NOMO-1 (cell line): ENCODE measurements around the gene SALL4.
A peak's percentile ranks its signal among the peaks of the same experiment; 100 is the strongest.
"Not testable (repeated sequence)": the region's sequence is repeated elsewhere in the genome, so short reads cannot be mapped to it uniquely, and the experiment has no call there.

Experiments used
- DNase-seq, 2 experiments: peaks; one replicate each; lab custom pipeline; 2025; ENCODE audit not compliant: unreplicated experiment in 2 of 2; lab: John Stamatoyannopoulos, UW

Gene SALL4

DNA sequence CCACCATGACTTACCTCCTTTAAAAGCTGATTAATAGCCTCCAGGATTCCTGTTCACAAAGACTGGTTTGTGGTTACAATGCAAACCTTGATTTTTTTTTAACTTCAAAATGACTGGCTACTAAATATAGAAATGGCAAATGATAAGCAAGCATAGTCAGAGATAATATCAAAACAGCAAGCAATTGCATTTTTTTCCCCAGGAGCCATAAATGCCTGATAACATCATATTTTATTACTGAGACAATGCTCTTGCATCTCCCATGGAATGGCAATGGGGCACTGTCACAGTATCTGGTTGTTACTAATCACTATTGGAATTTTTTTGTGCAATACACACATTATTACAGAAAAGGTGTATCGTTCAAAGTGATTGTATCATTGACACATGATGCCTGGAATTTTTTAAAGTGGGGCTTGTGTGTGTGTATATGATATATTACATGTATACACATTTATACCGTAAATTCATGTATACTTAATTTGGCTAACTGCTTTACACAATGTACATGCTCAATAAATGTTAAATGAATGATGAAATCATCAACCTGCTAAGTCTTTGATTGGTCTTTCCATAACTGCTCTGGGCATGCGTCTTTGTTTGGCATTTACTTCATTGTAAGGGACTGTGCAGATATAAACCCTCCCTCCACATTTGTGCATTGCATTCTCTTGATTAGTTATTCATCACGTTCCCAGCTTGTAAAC lies 980 bp upstream of the SALL4 start:
- DNase-seq: no peak

DNA sequence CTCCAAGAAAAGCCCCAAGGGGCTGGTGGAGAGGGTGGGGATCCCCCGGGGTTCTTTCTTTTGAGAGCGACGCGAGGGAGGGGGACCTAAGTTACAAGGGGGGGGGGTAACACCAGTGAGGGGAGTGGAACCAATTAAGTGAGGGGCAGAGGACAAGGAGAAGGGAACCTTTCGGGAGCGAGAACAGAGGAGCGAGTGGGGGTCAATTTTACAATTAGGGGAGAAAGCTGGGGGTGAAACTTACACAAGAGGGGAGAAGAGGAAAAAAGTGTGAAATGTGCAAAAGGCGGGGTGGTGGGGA lies 548 bp downstream of the SALL4 start:
- no peak for DNase-seq

DNA sequence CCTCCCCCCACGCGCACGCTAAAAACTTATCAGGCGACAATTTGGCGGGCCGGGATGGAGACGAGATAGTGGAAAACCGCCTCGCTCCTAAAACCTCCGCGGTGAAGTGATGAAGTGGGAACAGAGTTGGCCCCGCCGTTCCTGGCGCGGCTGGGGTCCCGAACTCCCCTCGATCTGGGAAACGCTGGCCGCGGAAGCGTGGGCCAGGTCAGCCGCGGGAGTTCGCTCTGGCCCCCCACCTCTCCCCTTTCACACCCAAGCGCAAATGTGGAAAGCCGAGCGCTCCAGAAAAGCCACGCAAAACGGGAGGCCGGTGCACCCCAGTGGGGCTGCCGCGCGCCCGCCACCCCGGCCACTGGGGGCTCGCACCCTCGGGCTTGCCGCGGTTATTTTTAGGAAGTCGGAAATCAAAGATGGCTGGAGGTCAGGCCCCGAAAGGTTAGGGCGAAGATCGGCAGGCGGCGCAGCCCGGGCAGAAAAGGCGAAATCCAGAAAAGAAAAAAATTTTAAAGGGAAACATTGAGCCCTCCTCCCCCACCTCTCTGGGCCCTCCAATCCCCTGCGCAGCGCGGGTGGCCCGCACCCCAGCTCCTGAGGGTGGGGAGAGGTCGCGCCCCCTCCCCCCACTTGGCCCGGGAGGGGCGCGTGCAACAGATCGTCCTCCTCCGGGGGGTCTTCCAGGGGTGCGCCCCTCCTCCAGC lies 1.0 kb downstream of the SALL4 start:
- DNase-seq: peak; percentile 25 to 66

DNA sequence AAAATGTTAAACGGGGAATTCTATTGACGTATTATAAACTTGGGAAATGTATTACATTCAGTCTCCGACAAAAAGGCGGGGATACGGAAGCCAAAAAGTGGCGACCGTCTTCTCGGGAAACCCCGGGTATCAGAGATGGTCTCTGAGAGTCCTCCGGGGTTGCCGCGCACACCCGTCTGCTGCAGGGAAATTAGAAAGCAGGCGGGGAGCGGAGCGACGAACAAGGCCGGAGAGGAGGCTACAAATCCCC lies 1.5 kb downstream of the SALL4 start:
- peak; percentile 3 to 6 for DNase-seq

DNA sequence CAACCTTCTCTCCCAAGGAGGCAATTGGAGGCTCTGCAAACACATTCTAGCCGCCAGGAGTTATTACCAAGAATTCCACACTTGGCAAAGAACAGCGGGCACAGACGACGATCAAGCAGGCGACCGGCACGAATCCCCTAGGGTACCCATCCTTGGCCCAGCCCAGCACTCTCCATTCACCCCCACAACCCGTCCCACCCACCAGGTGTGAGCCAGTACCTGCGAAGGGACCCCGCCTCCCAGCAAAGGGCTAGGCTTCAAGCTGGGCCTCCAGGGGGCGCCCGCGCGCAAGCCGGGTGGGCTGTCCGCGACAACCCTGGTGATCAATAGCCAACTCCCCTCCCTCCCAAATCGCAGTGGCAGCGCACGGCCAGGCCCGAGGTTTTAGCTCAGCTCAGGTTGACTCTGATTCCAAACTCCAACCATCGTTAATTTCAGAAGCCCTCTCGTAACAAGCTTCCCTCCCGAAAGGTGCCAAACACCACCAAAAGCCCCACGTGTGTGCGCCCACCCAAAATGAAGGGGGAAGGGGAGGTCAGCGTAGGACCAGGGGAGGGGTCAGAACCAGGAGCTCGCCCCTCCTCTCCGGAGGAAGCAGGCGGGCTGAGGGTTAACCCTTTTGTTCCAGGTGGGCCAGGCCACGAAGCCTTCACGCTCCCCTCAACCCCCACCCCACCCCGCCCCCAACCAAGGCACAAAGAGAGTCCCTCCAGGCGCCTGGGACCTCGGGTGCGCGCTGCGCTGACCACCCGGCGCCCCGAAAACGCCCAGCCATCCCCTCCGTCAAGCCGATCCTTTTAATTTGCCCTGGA lies 2.1 kb downstream of the SALL4 start:
- peak; percentile 36 to 52 for DNase-seq

DNA sequence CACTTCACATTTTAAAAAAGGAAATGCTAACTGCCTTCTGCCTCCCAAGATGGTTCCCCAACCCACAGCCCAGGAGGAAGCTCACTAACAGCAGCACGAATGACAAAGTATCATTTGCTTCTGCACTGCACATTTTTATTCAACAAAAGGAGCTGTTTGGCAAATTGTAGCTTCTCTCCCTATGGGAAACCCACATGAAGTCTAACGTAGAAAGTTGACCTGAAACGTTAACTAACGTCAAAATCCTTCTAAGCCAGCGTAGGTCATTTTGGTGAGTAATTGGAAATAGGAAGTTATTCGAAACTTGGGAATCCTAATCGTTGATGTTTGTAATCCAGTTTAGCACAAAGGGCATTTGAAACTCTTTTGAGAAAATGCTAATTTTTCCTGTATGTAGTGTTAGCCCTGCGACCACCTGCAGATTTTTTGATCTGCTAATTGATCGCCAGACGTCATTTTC lies 2.9 kb downstream of the SALL4 start:
- DNase-seq: peak; percentile 14 to 16

DNA sequence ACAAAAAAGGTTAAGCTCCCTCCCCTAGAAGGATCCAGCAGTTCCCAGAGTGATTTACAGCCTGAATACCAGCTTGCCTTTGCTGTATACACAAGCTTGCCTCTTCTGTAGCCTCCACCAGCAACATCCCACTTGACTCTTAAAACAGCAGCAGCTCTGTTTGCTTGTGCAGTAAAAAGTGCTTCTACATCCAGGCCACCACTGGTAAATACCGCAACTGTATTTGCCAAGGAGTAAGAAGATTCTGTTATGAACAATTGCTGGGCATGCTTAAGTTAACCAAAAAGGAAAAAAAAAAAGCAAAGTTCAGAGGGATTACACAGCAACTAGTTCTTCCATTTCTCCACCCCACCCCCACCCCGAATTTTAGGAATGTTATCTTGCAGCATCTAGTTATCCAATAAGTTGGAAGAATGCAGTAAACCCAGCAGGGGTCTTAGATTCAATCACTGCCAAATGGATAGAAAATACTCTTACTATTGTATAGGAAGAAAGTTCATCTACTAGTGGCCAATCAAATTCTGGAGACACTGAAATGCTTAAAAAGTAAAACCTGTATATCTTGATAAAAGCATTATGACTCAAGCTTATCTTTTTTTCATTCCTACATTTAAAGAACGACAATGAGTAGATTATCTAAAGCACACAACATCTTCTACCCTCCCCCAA lies 4.8 kb downstream of the SALL4 start:
- no peak for DNase-seq

DNA sequence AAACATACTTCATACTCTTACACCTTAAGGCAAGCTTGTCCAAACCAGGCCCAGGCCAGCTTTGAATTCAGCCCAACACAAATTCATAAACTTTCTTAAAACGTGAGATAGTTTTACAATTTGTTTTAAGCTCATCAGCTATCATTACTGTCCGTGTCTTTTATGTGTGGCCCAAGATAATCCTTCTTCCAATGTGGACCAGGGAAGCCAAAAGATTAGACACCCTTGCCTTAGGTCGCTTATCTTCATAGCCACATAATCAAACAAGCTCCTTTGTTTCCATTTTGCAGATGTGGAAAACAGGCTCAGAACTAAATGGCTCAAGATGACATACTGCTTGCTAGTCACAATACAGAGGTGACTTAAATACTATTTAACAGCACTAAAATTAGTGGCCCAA lies 6.0 kb downstream of the SALL4 start:
- no peak for DNase-seq

DNA sequence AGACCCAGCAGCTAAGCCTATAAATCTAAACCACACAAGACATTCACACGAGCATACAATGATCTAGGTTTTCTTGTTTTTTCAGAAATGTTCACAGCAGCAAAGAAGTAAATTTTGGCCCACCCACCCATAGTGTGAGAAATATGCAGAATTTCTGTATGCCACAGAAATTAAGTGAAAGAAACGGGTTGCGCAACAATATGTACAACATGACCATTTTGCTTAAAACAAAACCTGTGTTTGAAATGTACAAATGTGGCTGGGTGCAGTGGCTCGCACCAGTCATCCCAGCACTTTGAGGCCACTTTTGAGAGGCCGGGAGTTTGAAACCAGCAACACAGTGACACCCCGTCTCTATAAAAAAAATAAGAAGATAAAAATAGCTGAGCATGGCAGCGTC lies 9.4 kb downstream of the SALL4 start:
- DNase-seq: no peak

DNA sequence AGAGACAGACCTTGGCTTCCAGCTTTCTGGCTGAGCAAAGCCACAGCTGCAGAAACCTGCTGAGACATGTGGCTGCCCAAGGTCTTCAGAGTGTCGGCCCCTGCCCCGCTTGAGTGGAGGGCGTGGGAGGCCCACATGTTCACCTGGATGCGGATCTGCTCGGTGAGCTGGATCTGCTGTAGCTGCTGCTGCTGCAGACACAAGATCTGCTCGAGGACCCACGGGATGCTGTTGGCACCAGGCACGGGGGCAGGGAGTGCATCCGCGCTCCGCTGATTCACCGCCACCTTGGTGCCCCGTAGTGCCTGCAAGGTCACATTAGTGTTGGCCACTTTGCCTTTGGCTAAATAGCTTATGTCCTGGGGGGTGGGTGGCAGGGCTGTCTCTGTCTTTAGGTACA lies 10.7 kb downstream of the SALL4 start:
- DNase-seq: no peak

DNA sequence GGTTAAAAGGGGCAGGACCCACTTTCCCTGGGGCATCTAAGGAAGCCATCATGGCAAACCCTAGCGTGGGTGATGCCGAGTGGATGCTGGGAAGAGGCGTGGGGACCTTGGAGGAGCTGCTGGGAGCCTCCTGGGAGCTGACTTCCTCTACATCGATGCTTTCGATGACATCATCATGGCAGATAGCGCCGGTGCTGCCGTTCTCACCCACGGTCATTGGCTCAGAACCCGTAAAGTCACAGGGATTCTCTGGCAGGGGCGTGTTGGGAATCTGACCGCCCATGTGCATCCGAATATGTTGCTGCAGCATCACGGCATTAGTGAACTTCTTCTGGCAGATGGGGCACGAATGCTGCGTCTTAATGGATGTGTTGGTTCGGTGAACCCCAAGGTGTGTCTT lies 12.1 kb downstream of the SALL4 start:
- no peak for DNase-seq

DNA sequence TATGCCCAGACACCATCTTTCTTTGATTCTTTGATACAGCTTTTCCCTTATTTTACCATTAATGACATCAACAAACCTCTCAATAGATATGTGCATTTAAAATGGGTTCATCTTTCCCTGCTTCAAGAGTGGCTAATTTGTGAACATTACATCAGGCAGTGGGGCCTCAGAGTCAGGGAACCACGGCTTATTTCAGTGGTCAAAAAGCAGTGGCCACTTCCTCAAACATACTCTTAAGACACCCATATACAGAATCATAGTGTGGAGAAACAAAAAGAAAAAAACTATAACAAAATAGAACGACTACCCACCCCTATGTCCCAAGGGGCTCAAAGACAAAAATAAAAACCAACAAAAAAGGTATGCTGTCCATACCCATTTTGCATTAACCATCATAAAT lies 12.9 kb downstream of the SALL4 start:
- peak; percentile 15 to 51 for DNase-seq

DNA sequence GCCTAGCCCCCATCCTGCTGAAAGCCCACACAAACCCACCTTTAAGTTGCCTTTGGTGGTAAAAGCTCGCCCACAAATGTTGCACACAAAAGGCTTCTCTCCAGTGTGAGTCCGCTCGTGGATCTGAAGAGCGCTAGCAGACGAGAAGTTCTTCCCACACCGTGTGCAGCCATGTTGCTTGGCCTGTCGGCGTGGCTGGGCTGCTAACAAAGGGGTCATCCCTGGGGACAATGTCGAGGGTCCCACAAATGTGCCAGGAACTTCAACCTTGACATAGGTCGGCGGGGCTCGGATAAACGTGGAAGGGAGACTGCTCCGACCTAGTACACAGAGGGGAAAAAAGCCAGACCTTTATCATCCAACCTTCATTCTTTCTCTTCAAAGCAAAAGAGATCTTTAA lies 13.5 kb downstream of the SALL4 start:
- DNase-seq: no peak

DNA sequence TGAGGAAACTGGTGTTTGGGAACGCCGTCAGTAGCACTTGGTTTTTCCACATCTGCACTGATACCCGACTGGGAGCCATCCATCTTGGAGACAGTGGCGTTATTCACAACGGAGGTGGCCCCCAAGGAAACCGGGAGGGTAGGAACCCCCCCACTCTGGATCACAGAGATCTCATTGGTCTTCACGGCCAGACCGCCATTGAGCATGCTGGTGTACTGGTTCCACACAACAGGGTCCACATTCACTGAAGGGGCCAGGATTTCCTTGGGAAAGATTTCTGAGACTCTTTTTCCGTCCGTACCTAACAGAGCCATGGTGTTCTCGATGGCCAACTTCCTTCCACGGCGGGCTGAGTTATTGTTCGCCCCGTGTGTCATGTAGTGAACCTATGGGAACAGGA lies 18.0 kb downstream of the SALL4 start:
- no peak for DNase-seq

DNA sequence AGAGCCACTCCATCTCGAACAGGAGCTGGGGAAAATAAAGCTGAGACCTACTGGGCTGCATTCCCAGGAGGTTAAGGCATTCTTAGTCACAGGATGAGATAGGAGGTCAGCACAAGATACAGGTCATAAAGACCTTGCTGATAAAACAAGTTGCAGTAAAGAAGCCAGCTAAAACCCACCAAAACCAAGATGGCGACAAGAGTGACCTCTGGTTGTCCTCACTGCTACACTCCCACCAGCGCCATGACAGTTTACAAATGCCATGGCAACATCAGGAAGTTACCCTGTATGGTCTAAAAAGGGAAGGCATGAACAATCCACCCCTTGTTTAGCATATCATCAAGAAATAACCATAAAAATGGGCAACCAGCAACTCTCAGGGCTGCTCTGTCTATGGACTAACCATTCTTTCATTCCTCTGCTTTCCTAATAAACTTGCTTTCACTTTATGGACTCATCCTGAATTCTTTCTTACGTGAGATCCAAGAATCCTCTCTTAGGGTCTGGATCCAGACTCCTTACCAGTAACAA lies 24.0 kb downstream of the SALL4 start:
- DNase-seq: not testable (repeated sequence)

DNA sequence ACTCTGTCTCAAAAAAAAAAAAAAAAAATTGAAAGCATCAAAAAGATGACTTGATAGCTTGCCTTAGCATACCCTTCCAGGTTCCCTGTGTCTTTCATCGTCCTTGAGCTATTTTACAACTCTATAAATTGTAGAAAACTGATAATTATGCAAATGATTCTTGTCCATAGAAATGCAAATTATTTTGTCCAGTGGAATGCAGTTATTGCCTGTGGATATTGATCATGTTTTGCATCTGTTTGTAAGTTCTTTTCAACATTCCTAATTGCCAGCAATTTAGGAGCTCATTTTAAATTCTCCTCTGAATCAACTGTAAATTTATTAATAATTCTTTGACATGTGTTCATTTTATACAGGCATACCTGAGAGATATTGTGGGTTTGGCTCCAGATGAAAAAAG lies 27.1 kb downstream of the SALL4 start:
- DNase-seq: no peak

DNA sequence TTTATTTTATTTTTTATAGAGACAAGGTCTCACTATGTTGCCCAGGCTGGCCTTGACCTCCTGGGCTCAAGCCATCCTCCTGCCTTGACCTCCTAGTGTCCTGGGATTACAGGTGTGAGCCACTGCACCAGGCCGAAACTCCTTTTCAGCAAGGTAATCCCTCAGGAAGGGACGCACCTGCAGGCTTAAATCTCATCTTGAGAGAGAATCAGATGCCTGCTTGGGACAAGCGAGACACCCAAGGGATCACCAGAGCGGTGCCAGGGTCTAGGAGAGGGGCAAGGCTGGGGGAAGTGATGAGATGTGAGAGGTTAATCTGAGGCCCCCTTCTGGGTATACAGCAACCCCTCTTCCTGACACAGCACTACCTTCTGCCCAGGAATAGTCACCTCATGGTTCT lies 30.1 kb downstream of the SALL4 start:
- DNase-seq: no peak

DNA sequence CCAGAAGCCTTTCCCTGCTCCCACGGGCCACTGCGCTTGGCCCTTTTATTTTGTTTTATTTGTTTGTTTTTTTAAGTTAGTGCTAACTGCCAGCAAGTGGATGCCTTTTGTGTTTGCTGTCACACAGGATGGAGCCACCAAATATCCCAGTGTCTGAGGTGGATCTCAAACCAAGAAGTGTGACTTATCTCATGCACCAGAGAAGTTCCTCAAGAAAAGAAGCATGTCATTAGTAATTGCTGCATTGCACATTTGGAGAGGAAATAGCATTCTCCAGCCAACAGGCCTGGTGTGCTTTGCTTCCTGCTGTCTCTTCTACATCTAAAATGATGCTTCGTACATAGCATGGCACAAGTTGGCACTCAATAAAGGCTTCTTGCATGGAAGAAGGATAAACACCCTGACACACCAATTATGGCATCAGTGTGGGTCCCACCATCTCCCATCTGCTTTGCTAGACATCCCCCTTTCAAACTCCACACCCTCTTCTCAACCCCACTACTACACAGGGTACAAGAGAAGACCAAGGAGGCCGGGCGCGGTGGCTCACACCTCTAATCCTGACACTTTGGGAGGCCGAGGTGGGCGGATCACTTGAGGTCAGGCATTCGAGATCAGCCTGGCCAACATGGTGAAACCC lies 32.2 kb downstream of the SALL4 start:
- peak in 1 of 2 experiments; percentile 2 for DNase-seq

DNA sequence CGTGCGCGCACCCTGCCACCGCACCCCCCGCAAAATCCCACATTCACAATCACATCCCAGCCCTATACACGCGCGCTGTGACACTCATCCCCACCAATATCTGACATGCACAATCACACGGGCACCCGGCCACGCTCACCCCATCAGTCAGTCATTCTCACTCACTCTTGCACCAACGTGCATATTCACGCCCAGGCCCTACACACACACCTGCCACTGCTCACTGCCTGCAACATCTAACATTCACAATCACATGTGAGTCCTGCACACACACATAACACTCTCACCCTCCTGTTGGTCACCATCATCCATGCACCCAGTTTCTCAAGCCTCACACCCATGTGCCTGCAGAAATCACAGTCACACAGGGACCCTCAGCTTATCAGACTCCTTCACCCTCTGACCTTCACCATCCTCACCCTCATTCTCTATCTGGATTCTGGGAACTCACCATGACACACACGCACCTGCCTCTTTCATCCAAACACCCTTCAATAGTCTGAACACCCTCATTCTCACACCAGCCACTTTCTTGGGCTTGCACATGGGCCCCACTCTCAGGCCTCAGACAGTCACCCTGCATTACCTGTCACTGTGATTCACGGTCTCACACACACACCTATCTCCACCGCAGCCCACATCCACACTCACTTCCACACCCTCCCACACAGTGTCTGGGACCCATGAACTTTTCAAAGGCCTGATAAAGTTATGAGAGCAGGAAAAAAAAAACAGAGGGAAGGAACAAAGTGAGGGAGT lies 33.4 kb downstream of the SALL4 start:
- no peak for DNase-seq
